DLD1 (cell line): ENCODE results near the gene NEO1.

Source experiments
- in situ Hi-C: cut with HindIII; loops from 2 replicates; pipeline ENCODE4 v1.10.0; 2017; ENCODE audit warnings: low sequenced_read_pairs

Gene NEO1

GRCh38 chr15:73346735-73347312 lies 294.6 kb downstream of the NEO1 start:
- in situ Hi-C loops, result no loop called here

DNA sequence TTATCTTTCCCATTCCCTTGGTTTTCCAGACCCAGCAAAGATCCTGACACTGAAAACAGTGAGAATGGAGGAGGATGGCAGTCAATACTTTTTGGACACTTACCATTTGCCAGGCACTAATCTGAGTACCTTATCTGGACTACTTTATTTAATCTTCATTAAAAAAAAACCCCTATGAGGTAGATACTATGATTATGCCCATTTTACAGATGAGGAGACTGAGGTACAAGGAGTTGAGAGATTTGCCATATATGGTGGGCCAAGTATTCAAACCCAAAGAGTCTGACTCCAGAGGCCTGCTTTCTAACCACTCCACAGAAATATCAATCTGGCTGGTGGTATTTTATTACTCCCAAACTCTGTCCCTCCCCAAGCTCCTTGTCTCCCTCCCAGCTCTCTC lies 296.9 kb downstream of the NEO1 start:
- in situ Hi-C loops, result no loop called here

DNA sequence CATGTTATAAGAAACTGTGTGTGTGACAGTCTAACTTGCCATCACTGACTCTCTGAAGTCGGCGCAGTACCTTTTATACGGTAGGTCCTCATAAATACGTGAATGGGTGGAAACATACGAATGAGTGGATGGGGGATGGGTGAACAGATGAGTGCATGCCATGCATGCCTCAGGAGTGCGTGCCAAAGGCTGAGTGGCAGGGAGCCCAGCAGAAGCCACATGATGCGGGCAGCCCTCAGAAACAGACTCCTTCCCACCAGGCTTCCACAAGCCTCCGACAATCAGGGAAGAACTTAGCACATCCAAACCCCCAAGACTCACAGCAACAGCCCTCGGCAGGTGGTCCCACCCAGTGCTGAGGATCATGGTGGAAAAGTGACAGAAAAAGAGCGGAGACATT lies 299.8 kb downstream of the NEO1 start:
- in situ Hi-C loops, result no loop called here

GRCh38 chr15:73353734-73354133 lies 301.5 kb downstream of the NEO1 start:
- in situ Hi-C loops, result no loop called here

- in situ Hi-C loops, result no loop called here
Observed at GRCh38 chr15:73354241-73354640, 302.0 kb downstream of the NEO1 start.
